GM12865 (cell line): Measurements from ENCODE around the gene MSMB.
"Not testable (repeated sequence)": the region's sequence is repeated elsewhere in the genome, so short reads cannot be mapped to it uniquely, and the experiment has no call there.

Experiments
- DNase-seq: peaks from one replicate; pipeline ENCODE4 v3.0.0; 2010; ENCODE audit warnings: low read depth
- H3K4me3 ChIP-seq: 2 replicates; pipeline ENCODE4 v1.5.1; 2011; ENCODE audit warnings: mild to moderate bottlenecking, low read depth, low read length, control low read depth
- TF ChIP-seq, protein P1 (sequence below): IDR thresholded peaks from 2 replicates; pipeline ENCODE4 v1.5.1; 2011; ENCODE audit warnings: low read length, control low read depth, low read depth, inconsistent platforms; ENCODE audit not compliant: insufficient read depth; ENCODE audit errors: missing control alignments

MSMB gene

DNA sequence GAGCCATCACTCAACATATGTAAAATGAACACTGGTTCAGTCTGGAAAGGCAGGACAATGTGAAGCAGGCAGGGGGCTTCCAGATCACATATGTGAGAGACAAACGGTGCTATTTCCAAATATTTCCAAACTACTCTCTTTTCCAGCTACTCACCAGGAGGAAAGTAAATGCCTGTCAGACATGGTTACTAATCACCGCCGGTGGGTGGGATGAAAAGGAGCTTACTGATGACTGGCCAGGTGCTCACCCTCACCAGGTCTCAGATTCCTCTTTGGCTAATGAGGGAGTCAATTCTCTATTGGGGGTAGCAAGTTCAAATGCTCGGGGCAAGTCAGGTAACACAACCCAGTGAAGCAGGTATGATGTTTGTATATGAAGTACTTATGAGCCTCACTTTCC lies 9.7 kb upstream of the MSMB start:
- TF ChIP-seq, protein P1, sequence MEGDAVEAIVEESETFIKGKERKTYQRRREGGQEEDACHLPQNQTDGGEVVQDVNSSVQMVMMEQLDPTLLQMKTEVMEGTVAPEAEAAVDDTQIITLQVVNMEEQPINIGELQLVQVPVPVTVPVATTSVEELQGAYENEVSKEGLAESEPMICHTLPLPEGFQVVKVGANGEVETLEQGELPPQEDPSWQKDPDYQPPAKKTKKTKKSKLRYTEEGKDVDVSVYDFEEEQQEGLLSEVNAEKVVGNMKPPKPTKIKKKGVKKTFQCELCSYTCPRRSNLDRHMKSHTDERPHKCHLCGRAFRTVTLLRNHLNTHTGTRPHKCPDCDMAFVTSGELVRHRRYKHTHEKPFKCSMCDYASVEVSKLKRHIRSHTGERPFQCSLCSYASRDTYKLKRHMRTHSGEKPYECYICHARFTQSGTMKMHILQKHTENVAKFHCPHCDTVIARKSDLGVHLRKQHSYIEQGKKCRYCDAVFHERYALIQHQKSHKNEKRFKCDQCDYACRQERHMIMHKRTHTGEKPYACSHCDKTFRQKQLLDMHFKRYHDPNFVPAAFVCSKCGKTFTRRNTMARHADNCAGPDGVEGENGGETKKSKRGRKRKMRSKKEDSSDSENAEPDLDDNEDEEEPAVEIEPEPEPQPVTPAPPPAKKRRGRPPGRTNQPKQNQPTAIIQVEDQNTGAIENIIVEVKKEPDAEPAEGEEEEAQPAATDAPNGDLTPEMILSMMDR, result no peak
- no peak for DNase-seq
- H3K4me3 ChIP-seq, result no peak overlapping the region

DNA sequence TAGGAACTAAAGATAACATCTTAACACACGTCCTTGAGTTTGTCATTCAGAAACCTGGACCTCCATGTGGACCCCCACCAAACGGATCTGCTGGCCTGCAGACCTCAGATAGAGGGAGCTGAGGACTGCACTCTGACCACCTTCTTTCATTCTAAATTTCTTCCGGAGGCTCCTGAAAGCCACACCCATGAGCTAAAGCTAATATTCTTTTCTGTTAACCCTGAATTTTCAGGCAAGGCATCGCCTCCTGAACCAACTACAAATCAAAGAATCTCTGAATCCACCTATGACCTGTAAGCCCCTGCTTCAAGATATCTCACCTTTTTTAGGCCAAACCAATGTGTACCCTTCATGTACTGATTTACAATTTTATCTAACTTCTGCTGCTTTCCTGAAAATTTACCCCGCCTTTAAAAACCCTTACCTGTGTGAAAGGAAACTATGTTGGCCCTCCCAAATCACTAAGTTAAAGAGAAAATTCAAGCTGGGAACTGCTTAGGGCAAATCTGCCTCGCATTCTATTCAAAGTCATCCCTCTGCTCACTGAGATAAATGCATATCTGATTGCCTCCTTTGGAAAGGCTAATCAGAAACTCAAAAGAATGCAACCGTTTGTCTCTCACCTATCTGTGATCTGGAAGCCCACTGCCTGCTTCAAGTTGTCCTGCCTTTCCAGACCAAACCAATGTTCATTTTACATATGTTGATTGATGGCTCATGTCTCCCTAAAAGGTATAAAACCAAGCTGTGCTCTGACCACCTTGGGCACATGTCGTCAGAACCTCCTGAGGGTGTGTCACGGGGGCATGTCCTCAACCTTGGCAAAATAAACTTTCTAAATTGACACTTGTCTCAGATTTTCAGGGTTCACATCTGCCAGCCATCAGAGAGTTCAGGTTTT lies 7.7 kb upstream of the MSMB start:
- no peak overlapping the region for H3K4me3 ChIP-seq
- TF ChIP-seq, protein P1, result no peak
- DNase-seq, result no peak

- no peak for DNase-seq
- TF ChIP-seq, protein P1, result no peak
- no peak overlapping the region for H3K4me3 ChIP-seq
Observed at GRCh38 chr10:46052791-46053375, 6.8 kb upstream of the MSMB start.

GRCh38 chr10:46052057-46052790 lies 6.2 kb upstream of the MSMB start:
- H3K4me3 ChIP-seq, result no peak overlapping the region
- DNase-seq, result no peak
- TF ChIP-seq, protein P1, result no peak

GRCh38 chr10:46050941-46051623 lies 5.0 kb upstream of the MSMB start:
- TF ChIP-seq, protein P1, result no peak
- H3K4me3 ChIP-seq, result no peak overlapping the region
- peak; percentile 14 for DNase-seq

DNA sequence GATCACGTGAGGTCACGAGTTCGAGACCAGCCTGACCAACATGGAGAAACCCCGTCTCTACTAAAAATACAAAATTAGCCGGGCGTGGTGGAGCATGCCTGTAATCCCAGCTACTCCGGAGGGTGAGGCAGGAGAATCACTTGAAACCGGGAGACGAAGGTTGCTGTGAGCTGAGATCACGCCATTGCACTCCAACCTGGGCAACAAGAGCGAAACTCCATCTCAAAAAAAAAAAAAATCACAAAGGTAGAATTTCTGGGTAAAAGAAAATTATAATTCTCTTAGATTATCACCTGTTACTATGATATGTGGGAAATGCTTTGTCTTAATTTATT lies 3.4 kb upstream of the MSMB start:
- DNase-seq, H3K4me3 ChIP-seq: not testable (repeated sequence)

- TF ChIP-seq, protein P1, result no peak
- no peak for DNase-seq
- H3K4me3 ChIP-seq, result no peak overlapping the region
Observed at GRCh38 chr10:46048152-46048551, 2.1 kb upstream of the MSMB start.
